Measurements from ENCODE around the gene P2RX1.
"Not testable (repeated sequence)": the region's sequence is repeated elsewhere in the genome, so short reads cannot be mapped to it uniquely, and the experiment has no call there.

The P2RX1 gene

DNA sequence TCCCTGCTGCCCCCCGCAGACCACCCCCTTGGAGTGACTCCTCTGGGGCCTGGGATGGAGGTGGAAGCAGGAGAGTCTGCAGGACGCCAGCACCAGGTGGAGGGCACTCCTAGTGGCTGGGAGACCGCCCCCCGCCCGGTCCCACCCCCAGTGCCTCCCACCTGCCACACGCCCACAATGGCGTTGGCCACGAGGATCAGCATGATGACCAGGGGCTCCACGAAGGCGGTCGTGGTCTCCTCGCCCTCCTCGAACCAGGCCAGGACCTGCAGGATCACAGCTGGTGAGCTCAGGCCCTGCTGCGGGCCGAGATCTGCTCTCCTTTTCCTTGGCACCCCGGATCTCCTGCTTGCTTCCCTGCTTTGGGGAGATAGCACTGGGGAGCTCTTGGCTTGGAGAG is 35.2 kb upstream of the P2RX1 start:
- DNase-seq, result no peak

DNA sequence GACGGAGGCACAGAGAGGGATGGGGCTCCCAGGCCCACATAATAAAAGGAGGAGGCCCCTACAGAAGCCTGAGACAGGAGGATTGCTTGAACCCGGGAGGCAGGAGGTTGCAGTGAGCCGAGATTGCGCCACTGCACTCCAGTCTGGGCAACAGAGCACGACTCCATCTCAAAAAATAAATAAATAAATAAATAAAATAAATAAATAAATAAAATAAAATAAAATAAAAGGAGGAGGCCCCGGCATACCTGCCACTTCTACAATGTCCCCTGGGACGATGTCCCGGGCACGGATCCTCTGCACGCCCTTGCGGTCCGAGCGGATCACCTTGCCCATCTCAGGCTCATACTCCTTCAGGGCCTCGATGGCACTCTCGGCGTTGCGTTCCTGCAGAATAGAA is 34.7 kb upstream of the P2RX1 start:
- DNase-seq, result no peak

DNA sequence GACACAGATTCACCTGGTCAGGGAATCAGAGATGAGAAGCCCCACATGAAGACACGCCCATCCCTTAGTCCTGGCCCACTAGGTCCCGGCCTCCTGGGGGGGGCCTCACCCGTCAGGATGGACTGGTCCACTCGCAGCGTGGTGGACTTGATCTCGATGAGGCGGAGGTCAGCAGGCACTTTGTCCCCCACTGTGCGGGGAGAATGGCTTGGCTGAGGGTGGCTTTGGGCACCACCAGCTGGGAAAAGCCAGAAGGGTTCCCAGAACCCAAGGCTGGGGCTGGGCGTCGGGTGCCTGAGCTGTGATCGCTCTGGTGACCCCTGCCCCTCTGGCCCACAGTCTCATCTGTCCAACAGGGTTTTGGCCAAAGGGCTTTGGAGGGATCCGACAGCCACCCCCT is 34.3 kb upstream of the P2RX1 start:
- DNase-seq, result no peak

DNA sequence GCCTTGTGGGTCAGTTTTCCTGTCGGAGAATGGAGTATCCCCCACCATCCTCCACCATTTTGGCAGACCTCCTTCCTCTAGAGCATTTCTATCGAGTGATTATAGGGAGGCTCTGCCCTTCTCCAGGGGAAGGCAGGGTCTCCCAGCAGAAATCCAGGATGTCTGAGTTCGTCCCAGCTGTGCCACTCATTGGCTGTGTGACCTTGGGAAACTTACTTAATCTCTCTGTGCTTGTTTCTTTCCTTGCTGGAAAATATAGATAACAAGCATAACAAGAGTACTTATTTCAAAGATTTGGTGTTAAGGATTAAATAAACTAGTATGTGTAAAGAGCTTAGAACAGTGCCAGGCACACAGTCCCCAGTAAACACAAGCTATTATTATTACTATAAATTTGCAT is 33.2 kb upstream of the P2RX1 start:
- no peak for DNase-seq

DNA sequence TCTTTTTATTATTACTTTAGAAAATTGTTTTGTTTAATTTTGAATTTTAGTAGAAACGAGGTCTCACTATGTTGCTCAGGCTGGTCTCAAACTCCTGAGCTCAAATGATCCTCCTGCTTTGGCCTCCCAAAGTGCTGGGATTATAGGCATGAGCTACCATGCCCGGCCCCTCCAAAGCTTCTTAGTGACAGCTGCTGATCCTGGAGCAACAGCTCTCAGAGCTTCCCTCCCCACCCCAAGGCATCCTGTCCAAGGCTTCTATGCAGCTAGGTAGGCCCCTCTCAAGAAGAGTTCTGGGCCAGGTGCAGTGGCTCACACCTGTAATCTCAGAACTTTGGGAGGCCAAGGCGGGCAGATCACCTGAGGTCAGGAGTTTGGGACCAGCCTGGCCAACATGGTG is 32.3 kb upstream of the P2RX1 start:
- DNase-seq, result not testable (repeated sequence)

DNA sequence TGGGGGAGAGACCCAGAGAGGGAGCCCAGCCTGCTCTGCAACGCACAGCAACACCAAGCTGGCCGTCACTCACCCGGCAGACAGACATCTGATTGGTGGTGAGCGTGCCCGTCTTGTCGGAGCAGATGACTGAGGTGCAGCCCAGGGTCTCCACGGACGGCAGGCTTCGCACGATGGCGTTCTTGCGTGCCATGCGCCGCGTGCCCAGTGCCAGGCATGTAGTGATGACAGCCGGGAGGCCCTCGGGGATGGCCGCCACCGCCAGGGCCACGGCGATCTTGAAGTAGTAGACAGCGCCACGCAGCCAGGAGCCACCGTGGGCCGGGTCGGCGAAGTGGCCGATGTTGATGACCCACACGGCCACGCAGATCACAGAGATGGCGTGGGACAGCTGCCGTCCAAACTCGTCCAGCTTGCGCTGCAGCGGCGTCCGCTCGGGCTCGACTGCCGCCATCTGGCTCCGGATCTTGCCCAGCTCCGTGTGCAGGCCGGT is 31.1 kb upstream of the P2RX1 start:
- no peak for DNase-seq

DNA sequence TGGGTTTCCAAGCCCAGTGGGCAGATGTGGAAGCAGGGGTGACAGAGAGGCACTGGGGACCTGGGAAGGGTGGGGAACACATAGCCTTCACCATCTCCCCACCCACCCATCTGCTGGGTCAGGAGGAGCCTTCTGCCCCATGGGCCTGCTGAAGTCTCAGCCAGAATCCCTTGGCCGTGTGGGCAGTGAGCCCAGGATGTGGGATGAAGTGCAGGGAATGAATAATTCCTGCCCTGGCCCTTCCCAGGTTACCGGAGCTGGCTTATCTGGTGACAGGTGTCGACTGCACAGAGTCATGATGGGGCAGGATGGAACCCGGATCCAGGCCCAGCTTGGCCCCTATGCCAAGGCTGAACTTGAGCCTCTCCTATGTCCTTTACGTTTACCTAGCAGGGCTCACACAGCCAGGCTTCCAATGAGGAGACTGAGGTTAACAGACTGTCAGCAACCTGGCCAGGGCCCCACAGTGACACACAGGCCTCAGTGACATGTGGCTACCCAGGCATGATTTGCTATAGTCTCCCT is 30.5 kb upstream of the P2RX1 start:
- DNase-seq, result peak; percentile 36

DNA sequence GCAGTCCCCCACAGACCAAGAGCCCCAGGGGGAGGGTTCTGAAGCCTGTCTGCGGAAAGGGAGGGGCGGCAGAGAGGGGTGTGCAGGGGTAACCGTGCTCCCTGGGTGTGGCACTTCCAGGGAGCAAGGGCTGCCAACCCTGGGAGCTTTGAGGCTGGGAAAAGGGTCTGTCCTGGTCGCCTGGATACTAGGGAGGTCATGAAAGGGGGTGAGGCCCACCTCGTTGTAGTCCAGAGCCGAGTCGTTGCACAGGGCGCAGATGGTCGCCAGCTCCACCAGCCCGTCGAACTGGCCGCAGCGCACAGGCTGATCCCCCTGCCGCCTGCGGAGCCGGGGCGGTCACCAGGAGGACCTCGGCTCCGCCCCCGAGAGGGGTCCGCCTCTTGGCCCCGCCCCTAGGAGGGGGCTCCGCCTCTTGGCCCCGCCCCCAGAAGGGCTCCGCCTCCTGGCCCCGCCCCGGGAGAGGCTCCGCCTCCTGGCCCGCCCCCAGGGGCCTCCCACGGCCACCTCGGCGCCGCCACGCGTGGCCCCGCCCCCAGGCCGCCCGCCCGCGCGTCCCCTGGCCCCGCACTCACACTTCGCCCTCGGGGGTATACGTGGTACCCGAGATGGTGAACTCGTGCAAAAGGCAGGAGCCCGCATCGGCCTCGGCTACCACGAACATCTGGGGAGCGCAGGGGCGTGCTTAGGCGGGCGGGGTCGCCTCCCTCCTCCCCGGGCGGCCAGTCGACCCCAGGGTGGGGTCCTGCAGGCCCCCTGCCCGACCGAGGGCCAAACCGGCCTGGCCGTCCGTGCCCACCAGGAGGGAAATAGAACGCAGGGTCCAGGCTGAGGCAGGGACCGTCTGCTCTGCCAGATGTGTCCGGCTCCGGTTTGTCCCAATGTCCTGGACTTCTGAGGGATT is 28.5 kb upstream of the P2RX1 start:
- DNase-seq, result no peak

DNA sequence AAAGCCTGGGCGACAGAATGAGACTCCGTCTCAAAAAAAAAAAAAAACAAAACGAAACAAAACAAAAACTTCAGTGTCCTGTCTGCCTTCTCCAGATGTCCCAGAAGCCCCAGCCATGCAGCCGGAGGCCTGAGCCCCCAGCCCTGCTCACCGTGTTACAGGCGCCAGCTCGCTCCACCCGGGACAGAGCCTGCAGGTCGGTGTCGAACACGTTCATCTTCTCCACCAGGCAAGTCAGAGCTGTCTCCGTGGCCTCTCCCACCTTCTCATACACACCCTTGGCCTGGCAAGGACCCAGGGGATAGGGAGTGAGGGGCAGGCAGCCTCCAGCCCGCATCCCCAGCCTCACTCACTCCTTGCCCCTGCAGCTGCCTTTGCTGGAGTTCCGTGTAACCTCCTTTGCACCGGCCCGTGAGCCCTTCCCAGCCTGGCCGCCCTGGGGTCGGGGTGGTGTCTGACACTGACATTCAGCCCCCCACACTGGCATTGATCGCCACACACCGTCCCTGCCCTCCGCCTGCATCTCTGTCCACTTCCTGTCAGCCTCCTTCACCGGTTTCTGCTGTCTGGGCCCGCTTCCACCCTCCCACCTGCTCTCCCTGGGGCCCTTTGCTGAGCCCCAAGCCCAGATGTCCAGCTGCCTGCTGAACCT is 27.1 kb upstream of the P2RX1 start:
- no peak for DNase-seq

DNA sequence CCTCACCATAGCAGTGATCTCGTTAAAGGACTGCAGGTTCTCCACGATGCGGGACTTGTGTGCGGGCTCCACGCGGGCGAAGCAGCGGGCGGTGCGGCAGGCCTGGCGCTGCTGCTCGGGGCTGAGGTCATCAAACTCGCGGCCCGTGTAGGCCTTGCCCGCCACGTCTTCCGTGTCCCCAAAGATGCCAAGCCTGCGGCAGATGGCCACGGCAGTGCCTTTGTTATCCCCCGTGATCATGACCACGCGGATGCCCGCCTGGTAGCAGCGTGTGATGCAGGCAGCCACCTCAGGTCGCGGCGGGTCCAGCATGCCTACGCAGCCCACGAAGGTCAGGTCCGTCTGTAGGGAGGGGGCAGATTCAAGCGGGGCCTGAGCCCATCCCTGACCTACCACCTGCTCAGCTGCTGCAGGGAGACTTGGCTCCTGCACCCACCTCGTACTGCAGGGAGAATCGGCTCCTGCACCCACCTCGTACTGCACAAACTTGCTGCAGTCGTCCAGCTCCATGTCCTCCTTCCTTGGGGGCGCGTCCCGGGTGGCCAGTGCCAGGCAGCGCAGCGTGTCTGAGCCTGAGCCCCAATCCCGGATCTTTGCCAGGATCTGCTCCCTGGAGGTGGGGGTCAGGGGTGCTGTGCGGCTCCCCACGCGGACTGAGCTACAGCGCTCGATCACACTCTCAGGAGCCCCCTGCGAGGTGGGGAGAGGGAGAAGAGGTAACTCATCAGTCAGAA is 24.9 kb upstream of the P2RX1 start:
- DNase-seq, result no peak

DNA sequence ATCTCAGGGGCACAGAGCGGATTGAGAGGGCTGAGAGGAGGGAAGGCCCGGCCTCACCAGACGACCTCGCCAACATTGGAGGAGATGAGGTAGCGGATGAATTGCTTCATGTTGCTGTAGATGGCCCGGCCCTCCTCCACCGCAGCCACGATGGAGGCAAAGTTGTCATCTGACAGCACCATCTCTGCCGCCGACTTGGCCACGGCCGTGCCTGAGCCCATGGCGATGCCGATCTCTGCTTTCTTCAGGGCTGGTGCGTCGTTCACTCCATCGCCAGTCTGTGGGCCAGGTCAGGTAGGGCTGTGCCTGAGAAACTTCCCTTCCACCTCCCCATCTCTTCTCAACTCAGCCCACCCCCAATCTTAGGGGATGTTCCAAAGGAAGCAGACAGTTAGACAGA is 21.1 kb upstream of the P2RX1 start:
- no peak for DNase-seq

DNA sequence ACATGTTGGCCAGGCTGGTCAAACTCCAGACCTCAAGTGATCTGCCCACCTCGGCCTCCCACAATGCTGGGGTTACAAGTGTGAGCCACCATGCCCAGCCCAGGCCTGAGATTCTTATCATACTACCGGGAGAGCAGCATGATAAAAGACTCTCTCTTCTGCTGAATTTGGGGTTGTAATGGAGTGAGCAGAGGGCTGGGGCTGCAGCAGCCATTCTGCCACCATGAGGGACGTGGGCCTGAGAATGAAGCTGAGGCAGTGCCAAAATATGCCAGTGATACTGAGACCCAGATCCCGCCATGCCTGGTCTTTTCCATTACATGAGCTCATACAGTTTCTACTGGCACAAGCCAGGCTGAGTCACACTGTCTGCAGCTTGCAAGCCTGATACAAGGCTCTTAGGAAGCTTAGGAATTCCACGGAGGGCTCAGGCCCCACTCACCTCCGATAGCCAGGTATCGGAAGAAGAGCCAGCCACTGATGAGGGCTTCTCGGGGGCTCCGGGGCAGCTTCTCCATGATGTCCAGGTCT is 19.6 kb upstream of the P2RX1 start:
- DNase-seq, result peak; percentile 74

DNA sequence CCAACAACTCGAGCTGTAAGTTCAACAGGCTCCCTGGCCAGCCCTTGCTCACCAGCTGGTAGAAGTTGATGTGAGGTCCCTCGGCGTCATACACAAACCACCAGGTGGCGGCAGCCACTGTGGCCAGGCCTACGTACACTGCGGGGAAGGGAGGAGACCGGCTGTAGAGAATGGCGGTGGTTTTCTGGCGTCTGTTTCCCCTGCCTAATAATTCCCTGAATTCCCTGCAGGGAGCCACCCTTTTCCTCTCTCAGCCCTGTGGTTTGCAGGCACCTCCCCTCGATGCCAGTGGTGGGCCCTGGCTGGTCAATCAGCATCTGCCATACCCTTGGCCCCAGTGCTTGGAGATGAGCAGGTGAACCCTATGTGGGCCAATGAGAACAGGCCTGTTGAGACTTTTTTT is 18.9 kb upstream of the P2RX1 start:
- no peak for DNase-seq

DNA sequence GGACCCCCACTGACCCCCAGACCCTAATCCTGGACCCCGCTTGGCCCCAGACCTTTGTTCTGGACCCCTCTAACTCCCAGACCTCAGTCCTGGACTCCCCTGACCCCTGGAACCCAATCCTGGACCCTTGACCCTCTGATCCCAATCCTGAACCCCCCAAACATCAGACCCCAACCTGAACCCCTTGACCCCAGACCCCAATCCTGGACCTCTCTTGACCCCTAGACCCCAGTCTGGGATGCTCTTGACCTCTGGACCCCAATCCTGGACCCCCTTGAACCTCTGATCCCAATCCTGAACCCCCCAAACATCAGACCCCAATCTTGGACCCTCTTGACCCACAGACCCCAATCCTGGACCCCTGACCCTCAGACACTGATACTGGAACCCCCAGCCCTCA is 13.5 kb upstream of the P2RX1 start:
- DNase-seq, result no peak

DNA sequence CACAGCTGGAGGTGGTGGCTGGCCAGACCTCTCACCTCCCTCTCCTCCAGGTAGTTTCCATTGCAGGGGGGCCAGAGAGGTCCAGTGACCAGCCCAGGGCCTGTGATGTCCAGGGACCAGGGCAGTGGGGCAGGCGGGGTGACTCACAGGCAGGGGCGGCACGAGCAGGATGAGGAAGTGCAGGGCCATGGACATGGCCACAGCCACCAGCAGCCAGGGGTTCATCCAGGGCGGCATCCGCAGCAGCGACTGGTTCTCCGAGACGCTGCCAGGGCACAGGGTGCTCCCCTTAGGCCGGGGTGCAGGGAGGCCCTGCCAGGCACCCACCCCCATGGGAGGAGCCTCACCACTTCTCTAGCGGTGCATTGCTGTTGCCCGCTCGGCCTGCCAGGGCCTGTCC is 12.9 kb upstream of the P2RX1 start:
- DNase-seq, result no peak

DNA sequence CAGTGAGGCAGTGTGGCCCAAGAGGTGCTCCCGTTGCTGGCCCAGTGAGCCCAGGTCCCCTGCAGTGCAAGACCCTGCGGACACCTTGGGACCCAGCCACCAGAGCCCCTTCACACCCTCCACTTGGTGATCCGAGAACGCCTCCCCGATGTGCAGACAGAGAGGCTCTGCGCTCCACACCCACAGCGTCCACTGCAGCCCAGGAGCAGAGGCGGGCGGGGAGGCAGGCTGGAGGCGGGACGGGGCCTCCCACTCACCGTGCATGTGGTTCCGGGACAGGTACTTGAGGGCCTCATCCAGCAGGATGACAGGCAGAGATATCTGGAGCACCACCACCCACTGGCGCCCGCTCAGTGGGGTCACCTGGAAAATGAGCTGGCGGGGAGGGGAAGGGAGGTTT is 12.1 kb upstream of the P2RX1 start:
- DNase-seq, result no peak

DNA sequence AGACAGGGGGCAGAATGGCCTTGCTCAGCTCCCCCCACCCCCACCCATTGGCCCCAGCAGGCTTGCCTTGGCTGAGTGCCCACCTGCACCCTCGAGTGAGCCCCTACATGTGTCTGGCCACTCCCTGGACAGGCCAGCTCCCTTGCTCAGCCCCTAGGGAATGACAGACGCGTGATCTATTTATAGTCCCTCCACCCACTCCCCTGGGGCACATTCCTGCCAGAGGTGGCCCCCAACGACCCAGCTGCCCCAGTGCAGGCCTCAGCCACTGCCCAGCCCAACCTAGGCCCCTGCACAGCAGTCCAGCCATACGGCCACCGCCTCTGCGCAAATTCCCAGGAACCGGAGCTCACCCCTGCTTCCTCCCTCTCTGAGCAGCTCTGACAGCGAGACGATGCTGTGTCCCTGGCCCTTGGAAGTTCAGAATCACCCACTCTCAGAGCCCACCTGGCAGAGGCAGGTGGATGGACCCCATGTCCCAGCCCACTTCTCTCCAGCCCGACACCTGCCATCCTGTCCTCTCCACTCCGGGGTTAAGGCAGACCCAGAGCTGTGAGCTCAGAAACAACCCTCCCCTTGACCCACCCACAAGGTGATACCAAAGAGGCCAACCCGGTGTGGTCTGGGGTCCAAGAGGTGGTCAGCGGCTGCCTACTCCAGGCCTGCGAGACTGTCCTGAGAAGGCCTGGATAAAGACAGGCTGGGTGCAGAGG is 11.5 kb upstream of the P2RX1 start:
- DNase-seq, result no peak

DNA sequence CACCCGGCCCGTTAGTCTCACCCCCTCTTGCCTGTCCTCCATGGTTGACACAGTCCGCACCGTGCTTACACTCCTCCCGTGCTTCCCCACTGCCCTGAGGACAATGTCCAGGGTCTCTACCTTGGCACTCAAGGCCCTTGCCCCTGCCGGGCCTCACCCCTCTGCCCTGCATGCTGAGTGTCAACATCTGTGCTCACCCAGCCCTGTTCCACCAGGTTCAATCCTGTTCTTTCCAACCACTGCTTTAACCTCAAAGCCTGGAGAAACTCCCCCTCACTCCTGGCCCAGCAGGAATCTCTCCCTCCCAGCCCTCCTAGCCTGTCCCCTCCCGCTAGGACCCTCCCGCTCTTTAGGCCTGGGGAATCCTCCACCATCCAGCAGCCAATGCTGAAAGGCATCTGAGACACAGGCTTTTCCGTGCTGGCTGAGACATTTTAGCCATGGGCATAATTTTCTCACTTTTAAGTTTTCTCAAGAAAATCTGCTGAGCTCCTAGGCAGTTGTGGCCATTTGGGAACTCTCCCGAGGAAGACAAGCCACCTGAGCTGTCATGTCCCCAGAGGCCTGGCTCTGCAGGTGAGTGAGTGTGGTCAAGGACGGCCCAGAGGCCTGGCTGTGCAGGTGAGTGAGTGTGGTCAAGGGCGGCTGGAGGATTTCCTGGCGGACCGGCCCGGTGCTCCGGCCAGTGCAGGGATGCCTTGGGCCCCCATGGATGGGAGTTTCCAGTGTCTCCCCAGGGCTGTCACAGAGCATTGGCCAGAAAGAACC is 10.8 kb upstream of the P2RX1 start:
- no peak for DNase-seq

DNA sequence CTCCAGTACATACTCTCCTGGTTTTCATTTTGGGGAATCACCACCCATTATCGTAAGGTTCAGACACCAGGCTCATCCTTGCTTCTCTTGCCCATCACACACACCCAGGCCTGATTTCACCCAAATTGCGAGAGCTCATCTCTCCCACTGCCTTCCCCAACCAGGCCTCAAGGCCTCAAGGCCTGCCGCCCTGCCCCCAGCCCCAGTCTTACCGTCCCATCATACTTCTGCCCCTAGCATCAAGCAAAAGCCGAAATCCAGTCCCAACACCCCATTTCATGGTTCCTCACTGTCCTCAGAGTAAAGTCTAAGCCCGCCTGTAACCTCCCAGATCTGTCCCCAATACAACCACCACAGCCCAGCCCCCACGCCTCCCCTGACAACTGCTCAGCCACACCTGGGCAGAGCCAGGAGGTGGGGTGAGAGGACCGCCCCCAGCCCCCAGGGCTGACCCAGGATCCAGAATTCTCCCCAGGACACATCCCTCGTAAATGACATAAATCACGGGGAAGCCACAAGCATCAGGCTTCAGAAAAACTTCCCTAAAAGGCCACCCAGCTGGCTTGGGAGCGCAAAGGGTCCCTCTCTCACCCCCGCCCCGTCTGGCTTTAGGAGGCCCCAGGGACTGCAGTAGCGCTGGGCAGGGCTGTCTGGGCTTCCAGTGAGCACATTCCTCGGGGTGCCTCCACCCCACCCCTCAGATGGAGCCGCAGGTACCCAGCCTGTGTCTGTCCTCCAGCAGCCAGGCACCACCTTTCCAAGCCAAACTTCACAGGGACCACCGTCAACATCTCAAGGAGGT is 9.6 kb upstream of the P2RX1 start:
- no peak for DNase-seq

DNA sequence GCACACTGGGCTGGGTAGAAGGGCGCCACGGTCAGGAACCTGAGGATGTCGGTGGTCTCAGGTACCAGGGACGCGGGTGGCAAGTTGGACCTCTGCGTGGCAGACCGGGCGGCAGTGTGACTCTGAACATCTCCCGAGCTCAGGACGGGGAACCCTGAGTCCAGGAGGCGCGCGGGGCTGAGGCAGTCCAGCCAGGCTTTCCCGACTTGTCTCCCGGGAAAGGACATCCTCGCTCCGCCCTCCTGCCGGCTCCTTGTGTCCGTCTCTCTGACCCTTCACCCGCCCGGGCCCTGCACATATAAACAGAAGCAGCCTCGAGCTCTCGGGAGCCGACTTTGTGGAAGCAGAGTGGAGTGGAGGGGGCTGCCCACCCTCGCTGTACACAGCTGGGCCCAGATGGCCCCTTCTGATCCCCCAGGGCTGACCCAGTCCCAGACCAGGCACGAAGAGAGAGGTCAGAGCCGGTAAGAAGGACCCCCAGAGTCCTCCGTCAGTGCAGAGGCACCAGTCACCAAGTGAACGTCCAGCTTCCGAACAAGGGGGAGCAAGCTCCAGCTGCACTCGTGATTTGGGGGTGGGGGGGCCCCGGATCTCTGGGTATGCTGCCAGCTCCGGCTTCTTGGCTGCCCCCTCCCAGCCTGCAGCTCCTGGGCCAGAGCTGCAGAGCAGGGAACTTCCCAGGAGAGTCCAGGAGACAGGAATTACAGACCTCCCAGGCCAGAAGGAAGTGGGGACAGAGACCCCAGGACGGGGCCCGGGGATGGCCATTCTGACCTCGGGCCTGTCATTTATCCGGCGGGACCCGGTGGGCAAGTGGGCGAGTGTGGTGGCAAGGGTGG is 8.5 kb upstream of the P2RX1 start:
- DNase-seq, result no peak
